Measurements from ENCODE around the gene GABARAPL2.
"Not testable (repeated sequence)": the region's sequence is repeated elsewhere in the genome, so short reads cannot be mapped to it uniquely, and the experiment has no call there.

The GABARAPL2 gene

GRCh38 chr16:75591927-75592326 lies 25.7 kb downstream of the GABARAPL2 start:
- not testable (repeated sequence) for DNase-seq (ENCODE audit: low spot score)

- no peak for DNase-seq (ENCODE audit: low spot score)
Observed at GRCh38 chr16:75593308-75593707, 27.1 kb downstream of the GABARAPL2 start.

- peak; percentile 56 for DNase-seq (ENCODE audit: low spot score)
Observed at GRCh38 chr16:75593825-75594820, 27.9 kb downstream of the GABARAPL2 start.

- no peak for DNase-seq (ENCODE audit: low spot score)
Observed at GRCh38 chr16:75599452-75600277, 33.5 kb downstream of the GABARAPL2 start.

GRCh38 chr16:75603241-75603640 lies 37.1 kb downstream of the GABARAPL2 start:
- no peak for DNase-seq (ENCODE audit: low spot score)

- no peak for DNase-seq (ENCODE audit: low spot score)
Observed at GRCh38 chr16:75606507-75606906, 40.3 kb downstream of the GABARAPL2 start.

GRCh38 chr16:75614066-75614897 lies 48.1 kb downstream of the GABARAPL2 start:
- DNase-seq (ENCODE audit: low spot score): no peak

- no peak for DNase-seq (ENCODE audit: low spot score)
Observed at GRCh38 chr16:75615619-75616018, 49.4 kb downstream of the GABARAPL2 start.

- DNase-seq (ENCODE audit: low spot score): peak; percentile 87
Observed at GRCh38 chr16:75616521-75617010, 50.4 kb downstream of the GABARAPL2 start.

- peak; percentile 17 for DNase-seq (ENCODE audit: low spot score)
Observed at GRCh38 chr16:75617121-75617520, 50.9 kb downstream of the GABARAPL2 start.

GRCh38 chr16:75618780-75619179 lies 52.6 kb downstream of the GABARAPL2 start:
- no peak for DNase-seq (ENCODE audit: low spot score)

- peak; percentile 37 for DNase-seq (ENCODE audit: low spot score)
Observed at GRCh38 chr16:75620326-75621169, 54.4 kb downstream of the GABARAPL2 start.

GRCh38 chr16:75621170-75621477 lies 54.9 kb downstream of the GABARAPL2 start:
- DNase-seq (ENCODE audit: low spot score): peak; percentile 34

- DNase-seq (ENCODE audit: low spot score): peak; percentile 98
Observed at GRCh38 chr16:75622761-75623605, 56.8 kb downstream of the GABARAPL2 start, which contains the start of gene ADAT1. TSS of gene ADAT1 (minus strand) at chr16:75623281. CDS start at chr16:75620799, 2,482 bp downstream.

GRCh38 chr16:75624921-75625334 lies 58.7 kb downstream of the GABARAPL2 start:
- DNase-seq (ENCODE audit: low spot score): no peak

GRCh38 chr16:75626806-75627205 lies 60.6 kb downstream of the GABARAPL2 start:
- DNase-seq (ENCODE audit: low spot score): no peak

Data from activated CD4-positive, alpha-beta T cell treated with anti-CD3 and anti-CD28 coated beads, Interleukin-2, Interleukin-4, amounts not matched to agents 100 ng/mL and 50 ng/mL, durations not matched to agents 16 hours and 8 hours (primary cell).